HEK293 (cell line): ENCODE measurements around the gene MAGEC2.

Source experiments
- CTCF ChIA-PET: fragments of 350-600 bp; formaldehyde crosslinking; extraction: SDS; loops from one replicate; lab custom pipeline; 2021; ENCODE audit warnings: antibody characterized with exemption; lab: Yijun Ruan, JAX
- POLR2A ChIA-PET: fragments of 300-600 bp; formaldehyde crosslinking; extraction: SDS; loops from one replicate; lab custom pipeline; 2020; ENCODE audit warnings: antibody characterized with exemption, inconsistent platforms; lab: Yijun Ruan, JAX
- H3K27ac ChIP-seq: fragments of 200-500 bp; sonication (Bioruptor generic); 2 replicates; pipeline ENCODE4 v1.5.1; 2014; ENCODE audit warnings: low read depth, low read length, control low read depth, inconsistent platforms; ENCODE audit errors: extremely low read depth
- H3K36me3 ChIP-seq, 2 experiments: fragments of 200-500 bp in 1 of 2; sonication (Bioruptor generic) in 1 of 2; 1 replicate in 1 of 2; 2 replicates in 1 of 2; pipeline ENCODE4 v1.5.1; 2014 to 2017; ENCODE audit warnings: inconsistent platforms in 2 of 2, low read length in 2 of 2; ENCODE audit not compliant: control insufficient read depth in 2 of 2, insufficient read depth in 1 of 2
- H3K4me1 ChIP-seq: fragments of 200-500 bp; sonication (Bioruptor generic); 2 replicates; pipeline ENCODE4 v1.5.1; 2014; ENCODE audit warnings: mild to moderate bottlenecking, low read length, inconsistent platforms; ENCODE audit not compliant: control insufficient read depth, insufficient read depth
- H3K4me3 ChIP-seq: 2 replicates; pipeline ENCODE4 v1.5.1; 2011; ENCODE audit warnings: low read depth, mild to moderate bottlenecking, control low read depth, low read length, moderate library complexity
- H3K9me3 ChIP-seq: fragments of 200-500 bp; sonication (Bioruptor generic); 2 replicates; pipeline ENCODE4 v1.5.1; 2014; ENCODE audit warnings: low read depth, low read length, inconsistent platforms; ENCODE audit not compliant: control insufficient read depth, insufficient read depth
- BCL11A ChIP-seq: fragments of 450-650 bp; formaldehyde crosslinking; IDR thresholded peaks from 2 replicates; pipeline ENCODE4 v1.5.1; 2016; ENCODE audit warnings: low read depth, missing biosample characterization, missing genetic modification characterization
- ELK4 ChIP-seq: IDR thresholded peaks from 2 replicates; pipeline ENCODE4 v1.6.1; 2011; ENCODE audit warnings: mild to moderate bottlenecking, low read depth, low read length, borderline replicate concordance
- HOXD13 ChIP-seq: sonication (generic); formaldehyde crosslinking; IDR thresholded peaks from 2 replicates; pipeline ENCODE4 v1.8.0; 2022; ENCODE audit warnings: missing genetic modification reagents, borderline replicate concordance
- ZBTB1 ChIP-seq: fragments of 450-650 bp; formaldehyde crosslinking; IDR thresholded peaks from 2 replicates; pipeline ENCODE4 v1.5.1; 2016; ENCODE audit warnings: missing biosample characterization, missing genetic modification characterization
- ZBTB26 ChIP-seq: fragments of 450-650 bp; formaldehyde crosslinking; optimal IDR thresholded peaks from 2 replicates; pipeline ENCODE3; 2016; ENCODE audit warnings: missing biosample characterization, mild to moderate bottlenecking, missing genetic modification characterization
- ZFP3 ChIP-seq: fragments of 450-650 bp; formaldehyde crosslinking; IDR thresholded peaks from 2 replicates; pipeline ENCODE4 v1.5.1; 2016; ENCODE audit warnings: low read depth, missing biosample characterization, missing genetic modification characterization
- ZFP41 ChIP-seq: fragments of 450-650 bp; formaldehyde crosslinking; IDR thresholded peaks from 2 replicates; pipeline ENCODE4 v1.5.1; 2016; ENCODE audit warnings: missing biosample characterization, missing genetic modification characterization, borderline replicate concordance
- ZNF132 ChIP-seq: fragments of 450-650 bp; formaldehyde crosslinking; IDR thresholded peaks from 2 replicates; pipeline ENCODE4 v1.5.1; 2017; ENCODE audit warnings: missing biosample characterization, missing genetic modification characterization, borderline replicate concordance
- ZNF155 ChIP-seq: fragments of 450-650 bp; formaldehyde crosslinking; IDR thresholded peaks from 2 replicates; pipeline ENCODE4 v1.5.1; 2016; ENCODE audit warnings: missing biosample characterization, missing genetic modification characterization
- ZNF174 ChIP-seq: fragments of 450-650 bp; formaldehyde crosslinking; IDR thresholded peaks from 2 replicates; pipeline ENCODE4 v1.5.0; 2017; ENCODE audit warnings: missing biosample characterization, mild to moderate bottlenecking, missing genetic modification characterization
- ZNF2 ChIP-seq: fragments of 450-650 bp; formaldehyde crosslinking; IDR thresholded peaks from 2 replicates; pipeline ENCODE4 v1.5.1; 2016; ENCODE audit warnings: missing biosample characterization, missing genetic modification characterization
- ZNF26 ChIP-seq: fragments of 450-650 bp; formaldehyde crosslinking; IDR thresholded peaks from 2 replicates; pipeline ENCODE4 v1.5.1; 2016; ENCODE audit warnings: missing biosample characterization, missing genetic modification characterization
- ZNF302 ChIP-seq: fragments of 450-650 bp; formaldehyde crosslinking; IDR thresholded peaks from 2 replicates; pipeline ENCODE4 v1.5.1; 2016; ENCODE audit warnings: missing biosample characterization, missing genetic modification characterization, low read depth
- ZNF48 ChIP-seq: fragments of 450-650 bp; formaldehyde crosslinking; IDR thresholded peaks from 2 replicates; pipeline ENCODE4 v1.5.1; 2016; ENCODE audit warnings: missing biosample characterization, missing genetic modification characterization
- ZNF501 ChIP-seq: fragments of 450-650 bp; formaldehyde crosslinking; IDR thresholded peaks from 2 replicates; pipeline ENCODE4 v1.5.1; 2016; ENCODE audit warnings: missing biosample characterization, missing genetic modification characterization
- ZNF518A ChIP-seq: fragments of 450-650 bp; formaldehyde crosslinking; conservative IDR thresholded peaks from 2 replicates; pipeline ENCODE4 v1.5.1; 2016; ENCODE audit warnings: low read depth, missing biosample characterization, missing genetic modification characterization
- ZNF549 ChIP-seq: fragments of 450-650 bp; IDR thresholded peaks from 2 replicates; pipeline ENCODE4 v1.5.1; 2018; ENCODE audit warnings: missing biosample characterization, missing genetic modification characterization, mild to moderate bottlenecking, inconsistent platforms, moderate library complexity
- ZNF558 ChIP-seq: fragments of 450-650 bp; formaldehyde crosslinking; IDR thresholded peaks from 2 replicates; pipeline ENCODE4 v1.5.1; 2016; ENCODE audit warnings: missing biosample characterization, missing genetic modification characterization
- ZNF626 ChIP-seq: fragments of 450-650 bp; sonication (Bioruptor Pico); formaldehyde crosslinking; IDR thresholded peaks from 2 replicates; pipeline ENCODE4 v1.5.1; 2018; ENCODE audit warnings: missing biosample characterization, missing genetic modification characterization, inconsistent platforms
- ZNF776 ChIP-seq: fragments of 450-650 bp; formaldehyde crosslinking; IDR thresholded peaks from 2 replicates; pipeline ENCODE4 v1.5.0; 2017; ENCODE audit warnings: missing biosample characterization, missing genetic modification characterization, borderline replicate concordance

Gene MAGEC2

GRCh38 chrX:142233400-142233799 is 28.3 kb upstream of the MAGEC2 start:
- Histone ChIP-seq H3K36me3 (no peaks in the 10 kb centered on the region), H3K4me1 (no peaks in the 10 kb centered on the region), H3K9me3 (no peaks in the 10 kb centered on the region; the same call in 1 of the 2 replicates), H3K27ac (no peak overlapping the region), H3K4me3 (no peak overlapping the region)
- no peak for TF ChIP-seq ZBTB26 (tag by site-specific recombination)
- no peak for TF ChIP-seq ZNF518A (tag by site-specific recombination)
- no peak for TF ChIP-seq ELK4
- no peak for TF ChIP-seq ZNF558
- no peak for TF ChIP-seq ZNF549 (tag by site-specific recombination)
- no peak for TF ChIP-seq BCL11A (tag by site-specific recombination)
- TF ChIP-seq ZNF132 (tag by site-specific recombination): no peak
- no peak for TF ChIP-seq ZNF48 (tag by site-specific recombination)
- TF ChIP-seq ZNF302 (tag by site-specific recombination): no peak
- POLR2A ChIA-PET: no interaction called here
- CTCF ChIA-PET: interaction anchor here (0.7 kb wide), 1 partner anchor 40 kb away, joined by 3 read pairs; no protein-coding TSS in a partner anchor

GRCh38 chrX:142214081-142214480 is 9.0 kb upstream of the MAGEC2 start:
- no peak overlapping the region for H3K27ac ChIP-seq
- ChIA-PET CTCF (no interaction called here), POLR2A (no interaction called here)
- TF ChIP-seq ZNF26 (tag by site-specific recombination): no peak
- TF ChIP-seq ZNF155 (tag by site-specific recombination): no peak
- no peak for TF ChIP-seq ZNF174 (tag by site-specific recombination)
- no peak for TF ChIP-seq HOXD13 (CRISPR knock-in tag)
- no peak for TF ChIP-seq ZFP3 (tag by site-specific recombination)
- no peak for TF ChIP-seq ZBTB1 (tag by site-specific recombination)
- TF ChIP-seq ZFP41 (tag by site-specific recombination): no peak
- TF ChIP-seq ZNF776: no peak
- no peak for TF ChIP-seq ZNF501 (tag by site-specific recombination)
- TF ChIP-seq ZNF626 (tag by site-specific recombination): no peak
- TF ChIP-seq ZNF2 (tag by site-specific recombination): no peak
- H3K4me3 ChIP-seq: no peak overlapping the region
- no peaks in the 10 kb centered on the region for H3K9me3 ChIP-seq
- H3K36me3 ChIP-seq: no peaks in the 10 kb centered on the region
- no peaks in the 10 kb centered on the region for H3K4me1 ChIP-seq
